IMR-90 (cell line): Measurements from ENCODE around the gene LIPE. TPM values are rescaled to one million over a fixed set of nuclear protein-coding genes. Genes with fewer than 3 reads are reported as not detected.

Source experiments
- ATAC-seq: fragments of 200-7000 bp; cut with Tn5 transposase; 2 replicates; pipeline ENCODE4 v1.9.1; 2020; ENCODE audit warnings: low read depth, mild to moderate bottlenecking, moderate library complexity
- BruUV-seq: library from RNA; stranded (reverse); fragments of 400-500 nt; replicated peaks from 2 replicates; lab custom pipeline; 2021; lab: Mats Ljungman, UMichigan
- CTCF ChIA-PET: fragments of 300-600 bp; formaldehyde crosslinking; extraction: SDS; loops from one replicate; lab custom pipeline; 2021; ENCODE audit warnings: antibody characterized with exemption; lab: Yijun Ruan, JAX
- POLR2A ChIA-PET: fragments of 300-600 bp; sonication (Branson Sonifier 250); formaldehyde crosslinking; loops from one replicate; lab custom pipeline; 2022; ENCODE audit warnings: antibody characterized with exemption; ENCODE audit not compliant: unreplicated experiment; lab: Charles Lee
- DNase-seq: peaks from one replicate; pipeline ENCODE4 v3.0.0; 2013
- H2AFZ ChIP-seq: replicated peaks from 2 replicates; pipeline ENCODE3; 2013; ENCODE audit warnings: low read length, mild to moderate bottlenecking; ENCODE audit not compliant: poor library complexity
- H2AK5ac ChIP-seq: 2 replicates; pipeline ENCODE4 v1.6.1; 2013; ENCODE audit warnings: low read depth, low read length, inconsistent platforms
- H2AK9ac ChIP-seq: replicated peaks from 2 replicates; pipeline ENCODE3; 2013; ENCODE audit warnings: mild to moderate bottlenecking, low read depth, low read length, moderate library complexity; ENCODE audit not compliant: poor library complexity
- H2BK120ac ChIP-seq: 2 replicates; pipeline ENCODE4 v1.6.1; 2013; ENCODE audit warnings: low read depth, low read length, inconsistent platforms
- H2BK15ac ChIP-seq: 3 replicates; pipeline ENCODE4 v1.6.1; 2013; ENCODE audit warnings: low read depth, low read length, inconsistent platforms
- H2BK20ac ChIP-seq: 2 replicates; pipeline ENCODE4 v1.6.1; 2013; ENCODE audit warnings: low read depth, mild to moderate bottlenecking, inconsistent platforms, low read length, moderate library complexity
- H2BK5ac ChIP-seq: 2 replicates; pipeline ENCODE4 v1.6.1; 2013; ENCODE audit warnings: mild to moderate bottlenecking, low read depth, low read length, inconsistent platforms; ENCODE audit not compliant: poor library complexity, severe bottlenecking
- H3K14ac ChIP-seq: replicated peaks from 2 replicates; pipeline ENCODE4 v1.6.1; 2013; ENCODE audit warnings: low read depth, low read length, inconsistent platforms
- H3K18ac ChIP-seq: 2 replicates; pipeline ENCODE4 v1.6.1; 2013; ENCODE audit warnings: low read depth, low read length, control low read depth
- H3K23ac ChIP-seq: 2 replicates; pipeline ENCODE4 v1.6.1; 2013; ENCODE audit warnings: low read depth, low read length, inconsistent platforms
- H3K27ac ChIP-seq: 2 replicates; pipeline ENCODE4 v1.5.1; 2013; ENCODE audit warnings: mild to moderate bottlenecking, control low read depth, low read length; ENCODE audit not compliant: insufficient read depth
- H3K27me3 ChIP-seq: 2 replicates; pipeline ENCODE4 v1.6.1; 2013; ENCODE audit warnings: low read length; ENCODE audit not compliant: control insufficient read depth, insufficient read depth
- H3K36me3 ChIP-seq: 2 replicates; pipeline ENCODE4 v1.6.1; 2013; ENCODE audit warnings: low read length, mixed read lengths; ENCODE audit not compliant: control insufficient read depth, insufficient read depth
- H3K4ac ChIP-seq: 2 replicates; pipeline ENCODE4 v1.6.1; 2013; ENCODE audit warnings: low read depth, low read length, inconsistent platforms
- H3K4me1 ChIP-seq: 2 replicates; pipeline ENCODE4 v1.6.1; 2013; ENCODE audit warnings: low read length, mixed read lengths; ENCODE audit not compliant: control insufficient read depth, insufficient read depth
- H3K4me2 ChIP-seq: 2 replicates; pipeline ENCODE4 v1.6.1; 2013; ENCODE audit warnings: low read depth, mild to moderate bottlenecking, control low read depth, low read length, moderate library complexity
- H3K4me3 ChIP-seq: 2 replicates; pipeline ENCODE4 v1.5.1; 2013; ENCODE audit warnings: low read depth, mild to moderate bottlenecking, control low read depth, low read length, moderate library complexity; ENCODE audit not compliant: insufficient read depth
- H3K56ac ChIP-seq: 2 replicates; pipeline ENCODE4 v1.6.1; 2013; ENCODE audit warnings: low read length, inconsistent platforms; ENCODE audit not compliant: insufficient read depth; ENCODE audit errors: extremely low read depth
- H3K79me1 ChIP-seq, 2 experiments: 2 replicates each; pipeline ENCODE4 v1.6.1; 2013; ENCODE audit warnings: low read length in 2 of 2, inconsistent platforms in 1 of 2, low read depth in 1 of 2
- H3K9ac ChIP-seq: 2 replicates; pipeline ENCODE4 v1.6.1; 2013; ENCODE audit warnings: low read depth, low read length, control low read depth
- H3K9me1 ChIP-seq: 2 replicates; pipeline ENCODE4 v1.6.1; 2013; ENCODE audit warnings: low read length, inconsistent platforms; ENCODE audit not compliant: insufficient read depth
- H3K9me3 ChIP-seq: 2 replicates; pipeline ENCODE4 v1.6.1; 2013; ENCODE audit warnings: low read length; ENCODE audit not compliant: control insufficient read depth, insufficient read depth
- H4K20me1 ChIP-seq: 2 replicates; pipeline ENCODE4 v1.6.1; 2013; ENCODE audit warnings: low read length, inconsistent platforms; ENCODE audit not compliant: insufficient read depth
- H4K5ac ChIP-seq: 2 replicates; pipeline ENCODE4 v1.6.1; 2013; ENCODE audit warnings: mild to moderate bottlenecking, low read depth, low read length, control low read depth
- H4K8ac ChIP-seq, 2 experiments: 2 replicates each; pipeline ENCODE4 v1.6.1; 2013; ENCODE audit warnings: low read depth in 2 of 2, low read length in 2 of 2, control low read depth in 1 of 2, inconsistent platforms in 1 of 2
- H4K91ac ChIP-seq: 2 replicates; pipeline ENCODE4 v1.6.1; 2013; ENCODE audit warnings: low read depth, low read length, inconsistent platforms; ENCODE audit not compliant: insufficient read depth
- CHD1 ChIP-seq: IDR thresholded peaks from 2 replicates; pipeline ENCODE4 v1.6.1; 2012; ENCODE audit warnings: low read depth, low read length, improper control_type of control experiment
- MAFK ChIP-seq: IDR thresholded peaks from 2 replicates; pipeline ENCODE4 v1.6.1; 2012; ENCODE audit warnings: low read depth, low read length, improper control_type of control experiment
- MAZ ChIP-seq: IDR thresholded peaks from 2 replicates; pipeline ENCODE4 v1.6.1; 2012; ENCODE audit warnings: low read depth, mild to moderate bottlenecking, low read length, improper control_type of control experiment, moderate library complexity, borderline replicate concordance
- NFE2L2 ChIP-seq: fragments of 150-350 bp; IDR thresholded peaks from 2 replicates; pipeline ENCODE4 v1.6.1; 2016; ENCODE audit warnings: low read depth, mild to moderate bottlenecking, low read length
- WGBS, 2 experiments: methylation state at CpG; one replicate each; pipeline versions ENCODE4 v1.1.5 to v1.1.7; 2013; ENCODE audit warnings: missing lambda C conversion rate in 2 of 2; ENCODE audit not compliant: insufficient read length in 1 of 2; ENCODE audit errors: extremely low coverage in 2 of 2; 5-methylcytosine and 5-hydroxymethylcytosine counted together
- dilution Hi-C: fragments of 300-500 bp; cut with HindIII; formaldehyde crosslinking; loops from one replicate; pipeline ENCODE4 v1.14.3; 2018; ENCODE audit warnings: low sequenced_read_pairs; ENCODE audit not compliant: unreplicated experiment
- in situ Hi-C: fragments of 300-500 bp; cut with MboI; formaldehyde crosslinking; loops from 3 replicates; pipeline ENCODE4 v1.14.3; 2019; ENCODE audit warnings: low sequenced_read_pairs, inconsistent platforms, mixed read lengths
- intact Hi-C: fragments of 100-400 bp; cut with micrococcal nuclease; formaldehyde crosslinking; loops from 2 replicates; pipeline ENCODE4 v1.10.0; 2022
- polyA plus RNA-seq, 3 experiments: library from polyadenylated mRNA; depleted of rRNA; stranded (reverse); fragments of >200 nt; gene quantifications; 2 replicates each; pipeline ENCODE4 v1.2.3, GENCODE V29; 2012; ENCODE audit warnings: low replicate concordance in 1 of 3
- total RNA-seq: library from RNA; depleted of rRNA; stranded (reverse); fragments of >200 nt; gene quantifications from 2 replicates; pipeline ENCODE4 v1.2.3, GENCODE V29; 2012
- TF ChIP-seq, protein P1 (sequence below): conservative IDR thresholded peaks from 2 replicates; pipeline ENCODE4 v1.5.1; 2012; ENCODE audit warnings: mild to moderate bottlenecking, low read depth, low read length, improper control_type of control experiment

LIPE gene
- total and polyA plus RNA-seq, 2 of the 4 experiments (the other 2 are of a cell fraction): 1.1 to 5.4 TPM

DNA sequence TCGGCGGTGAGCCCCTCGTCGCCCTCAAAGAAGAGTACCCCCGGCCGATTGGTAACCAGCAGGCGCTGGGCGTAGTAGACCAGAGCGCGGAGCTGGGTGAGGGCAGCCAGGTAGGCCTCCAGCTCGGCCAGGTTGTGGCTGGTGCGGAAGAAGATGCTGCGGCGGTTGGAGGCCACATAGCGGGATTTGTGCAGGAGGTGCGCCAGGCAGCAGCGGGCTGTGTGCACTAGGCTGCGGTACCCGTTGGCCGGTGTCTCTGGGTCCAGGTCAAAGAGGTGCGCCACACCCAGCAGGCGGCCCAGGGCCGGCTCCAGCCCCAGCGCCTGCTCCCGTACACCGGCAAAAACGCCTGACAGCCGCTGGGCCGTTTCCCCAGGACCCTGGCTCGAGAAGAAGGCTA is 16.8 kb downstream of the LIPE start:
- in situ Hi-C loops (no loop called here), intact Hi-C loops (no loop called here), dilution Hi-C loops (no loop called here)
- Histone ChIP-seq H4K20me1 (peaks cover 18% of the 10 kb centered on the region), H3K18ac (no peak overlapping the region), H3K4me3 (no peak overlapping the region), H2BK15ac (no peak overlapping the region), H4K91ac (no peak overlapping the region), H2AFZ (no peak overlapping the region), H4K5ac (no peak overlapping the region), H3K4me1 (0 out of 2 replicates have a peak, but pooled peaks cover 4% of the 10 kb centered on the region), H2BK120ac (no peak overlapping the region), H3K4ac (no peak overlapping the region), H3K36me3 (peaks cover 1% of the 10 kb centered on the region; the same call in 1 of the 2 replicates), H3K9ac (no peak overlapping the region), H2AK5ac (no peak overlapping the region), H2BK5ac (no peak overlapping the region), H3K56ac (no peak overlapping the region), H4K8ac (no peak overlapping the region), H2AK9ac (no peak overlapping the region), H2BK20ac (no peak overlapping the region), H3K23ac (no peak overlapping the region), H3K4me2 (no peak overlapping the region), H3K27ac (no peak overlapping the region), H3K79me1 (peaks cover 0 to 2% of the 10 kb centered on the region in 2 experiments; a peak in 1 of 4 replicates), H3K9me3 (no peaks in the 10 kb centered on the region), H3K9me1 (0 out of 2 replicates have a peak, but pooled peaks cover 4% of the 10 kb centered on the region), H3K27me3 (no peaks in the 10 kb centered on the region), H3K14ac (no peak overlapping the region)
- ChIA-PET CTCF (no interaction called here), POLR2A (no interaction called here)
- BruUV-seq: no TSS peak
- TF ChIP-seq MAFK (no peak), NFE2L2 (no peak), CHD1 (no peak), MAZ (no peak)
- TF ChIP-seq, protein P1, sequence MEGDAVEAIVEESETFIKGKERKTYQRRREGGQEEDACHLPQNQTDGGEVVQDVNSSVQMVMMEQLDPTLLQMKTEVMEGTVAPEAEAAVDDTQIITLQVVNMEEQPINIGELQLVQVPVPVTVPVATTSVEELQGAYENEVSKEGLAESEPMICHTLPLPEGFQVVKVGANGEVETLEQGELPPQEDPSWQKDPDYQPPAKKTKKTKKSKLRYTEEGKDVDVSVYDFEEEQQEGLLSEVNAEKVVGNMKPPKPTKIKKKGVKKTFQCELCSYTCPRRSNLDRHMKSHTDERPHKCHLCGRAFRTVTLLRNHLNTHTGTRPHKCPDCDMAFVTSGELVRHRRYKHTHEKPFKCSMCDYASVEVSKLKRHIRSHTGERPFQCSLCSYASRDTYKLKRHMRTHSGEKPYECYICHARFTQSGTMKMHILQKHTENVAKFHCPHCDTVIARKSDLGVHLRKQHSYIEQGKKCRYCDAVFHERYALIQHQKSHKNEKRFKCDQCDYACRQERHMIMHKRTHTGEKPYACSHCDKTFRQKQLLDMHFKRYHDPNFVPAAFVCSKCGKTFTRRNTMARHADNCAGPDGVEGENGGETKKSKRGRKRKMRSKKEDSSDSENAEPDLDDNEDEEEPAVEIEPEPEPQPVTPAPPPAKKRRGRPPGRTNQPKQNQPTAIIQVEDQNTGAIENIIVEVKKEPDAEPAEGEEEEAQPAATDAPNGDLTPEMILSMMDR: no peak
- ATAC-seq: no peak
- no peak for DNase-seq
- 95% methylated on average over 26 of the region's 30 CpGs; no CpG with 5 or more reads in 1 of the 2 experiments for WGBS, 2 experiments
